HG03439 (cell line): ENCODE results near the gene SYNGAP1.
"Not testable (repeated sequence)": the region's sequence is repeated elsewhere in the genome, so short reads cannot be mapped to it uniquely, and the experiment has no call there.

Source experiments
- ATAC-seq: cut with Tn5 transposase; IDR thresholded peaks from one replicate; pipeline ENCODE4 v1.9.1; 2021; ENCODE audit warnings: mild to moderate bottlenecking, moderate library complexity; ENCODE audit not compliant: unreplicated experiment

SYNGAP1 gene

DNA sequence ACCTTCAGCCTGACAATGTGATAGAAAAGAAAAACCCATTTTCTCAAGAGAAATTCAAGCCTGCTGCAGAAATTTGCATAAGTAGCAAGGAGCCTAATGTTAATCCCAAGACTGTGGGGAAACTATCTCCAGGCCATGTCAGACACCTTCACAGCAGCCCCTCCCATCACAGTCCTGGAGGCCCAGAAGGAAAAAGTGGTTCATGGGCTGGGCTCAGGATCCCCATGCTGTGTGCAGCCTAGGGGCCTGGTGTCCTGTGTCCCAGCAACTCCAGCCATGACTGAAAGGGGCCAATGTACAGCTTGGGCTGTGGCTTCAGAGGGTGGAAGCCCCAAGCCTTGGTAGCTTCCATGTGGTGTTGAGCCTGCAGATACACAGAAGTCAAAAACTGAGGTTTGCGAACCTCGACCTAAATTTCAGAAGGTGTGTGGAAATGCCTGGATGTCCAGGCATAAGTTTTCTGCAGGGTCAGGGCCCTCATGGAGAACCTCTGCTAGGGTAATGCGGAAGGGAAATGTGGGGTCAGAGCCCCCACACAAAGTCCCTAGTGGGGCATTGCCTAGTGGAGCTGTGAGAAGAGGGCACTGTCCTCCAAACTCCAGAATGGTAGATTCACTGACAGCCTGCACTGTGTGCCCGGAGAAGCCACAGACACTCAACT is 46.3 kb downstream of the SYNGAP1 start:
- ATAC-seq: no peak

DNA sequence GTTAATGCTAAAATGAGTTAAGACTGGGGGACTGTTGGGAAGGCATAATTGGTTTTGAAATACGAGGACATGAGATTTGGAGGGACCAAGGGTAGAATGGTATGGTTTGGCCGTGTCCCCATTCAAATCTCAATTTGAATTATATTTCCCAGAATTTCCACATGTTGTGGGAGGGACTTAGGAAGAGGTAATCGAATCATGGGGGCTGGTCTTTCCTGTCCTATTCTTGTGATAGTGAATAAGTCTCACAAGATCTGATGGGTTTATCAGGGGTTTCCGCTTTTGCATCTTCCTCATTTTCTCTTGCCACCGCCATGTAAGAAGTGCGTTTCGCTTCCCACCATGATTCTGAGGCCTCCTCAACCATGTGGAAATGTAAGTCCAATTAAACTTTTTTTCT is 47.2 kb downstream of the SYNGAP1 start:
- ATAC-seq: no peak

DNA sequence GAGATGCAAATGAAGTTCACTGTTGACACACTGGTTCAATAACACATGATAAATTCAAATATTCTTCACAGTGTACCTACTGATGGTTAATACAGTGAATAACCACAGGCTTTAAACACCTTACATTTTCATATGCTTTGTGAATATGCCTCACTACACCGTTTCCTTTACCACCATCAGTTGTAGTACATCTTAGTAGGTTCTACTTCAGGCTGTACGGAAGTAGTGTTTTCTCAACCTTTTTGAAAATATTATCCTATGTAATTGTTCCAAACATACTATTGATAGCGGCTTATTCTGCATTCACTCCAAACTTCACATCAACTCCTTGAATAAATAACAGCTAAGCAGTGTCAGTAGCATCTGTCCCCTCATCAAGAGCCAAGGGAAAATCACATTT is 49.8 kb downstream of the SYNGAP1 start:
- no peak for ATAC-seq

DNA sequence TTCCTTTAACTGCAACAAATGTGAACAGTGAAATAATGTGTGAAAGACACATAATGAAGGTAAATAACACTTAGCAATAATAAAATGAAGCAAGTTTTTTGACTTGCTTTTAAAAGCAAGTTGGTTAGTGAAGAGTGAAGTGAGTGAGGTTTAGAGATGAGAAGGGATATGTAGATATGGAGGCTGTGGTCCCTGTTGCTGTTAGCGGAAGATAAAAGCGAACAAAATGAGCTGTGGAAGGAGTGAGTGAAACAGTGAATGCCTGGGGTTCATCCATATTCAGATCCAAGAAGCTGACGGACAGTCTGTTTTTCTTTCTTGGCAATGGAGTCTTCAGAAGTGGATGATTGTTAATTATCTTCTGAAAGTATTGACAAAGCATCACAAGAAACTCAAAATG is 58.0 kb downstream of the SYNGAP1 start:
- ATAC-seq: no peak

DNA sequence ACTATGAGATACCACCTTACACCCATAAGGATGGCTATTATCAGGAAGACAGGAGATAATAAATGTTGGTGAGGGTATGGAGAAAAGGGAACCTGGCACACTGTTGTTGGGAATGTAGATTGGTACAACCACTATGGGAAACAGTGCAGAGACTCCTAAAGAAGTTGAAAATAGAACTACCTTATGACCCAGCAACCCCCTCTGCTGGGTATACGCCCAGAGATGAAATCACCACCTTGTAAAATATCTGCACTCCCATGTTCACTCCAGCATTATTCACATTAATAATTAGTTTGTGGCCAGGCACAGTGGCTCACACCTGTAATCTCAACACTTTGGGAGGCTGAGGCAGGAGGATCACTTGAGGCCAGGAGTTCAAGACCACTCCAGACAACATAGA is 61.3 kb downstream of the SYNGAP1 start:
- no peak for ATAC-seq

DNA sequence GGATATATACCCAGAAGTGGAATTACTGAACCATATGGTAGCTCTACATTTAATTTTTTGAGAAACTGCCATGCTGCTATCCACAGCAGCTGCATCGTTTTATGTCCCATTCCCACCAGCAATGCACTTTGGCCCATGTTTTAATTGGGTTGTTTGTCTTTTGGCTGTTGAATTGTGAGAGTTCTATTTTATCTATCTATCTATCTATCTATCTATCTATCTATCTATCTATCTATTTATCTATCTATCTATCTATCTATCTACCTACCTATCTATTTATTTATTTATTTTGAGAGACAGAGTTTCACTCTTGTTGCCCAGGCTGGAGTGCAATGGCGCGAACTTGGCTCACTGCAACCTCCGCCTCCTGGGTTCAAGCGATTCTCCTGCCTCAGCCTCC is 62.8 kb downstream of the SYNGAP1 start:
- ATAC-seq: not testable (repeated sequence)

DNA sequence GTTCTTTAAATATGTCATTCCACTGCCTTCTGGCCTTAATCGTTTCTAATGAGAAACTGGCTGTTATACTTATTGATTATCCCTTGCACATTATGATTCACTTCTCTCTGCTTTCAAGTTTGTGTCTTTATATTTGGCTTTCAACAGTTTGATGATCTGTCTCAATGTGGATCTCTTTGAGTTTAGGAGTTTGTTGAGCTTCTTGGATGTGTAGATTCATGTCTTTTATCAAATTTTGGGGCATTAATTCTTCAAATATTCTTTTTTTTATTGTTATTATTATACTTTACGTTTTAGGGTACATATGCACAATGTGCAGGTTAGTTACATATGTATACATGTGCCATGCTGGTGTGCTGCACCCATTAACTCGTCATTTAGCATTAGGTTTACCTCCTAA is 63.8 kb downstream of the SYNGAP1 start:
- ATAC-seq: no peak

DNA sequence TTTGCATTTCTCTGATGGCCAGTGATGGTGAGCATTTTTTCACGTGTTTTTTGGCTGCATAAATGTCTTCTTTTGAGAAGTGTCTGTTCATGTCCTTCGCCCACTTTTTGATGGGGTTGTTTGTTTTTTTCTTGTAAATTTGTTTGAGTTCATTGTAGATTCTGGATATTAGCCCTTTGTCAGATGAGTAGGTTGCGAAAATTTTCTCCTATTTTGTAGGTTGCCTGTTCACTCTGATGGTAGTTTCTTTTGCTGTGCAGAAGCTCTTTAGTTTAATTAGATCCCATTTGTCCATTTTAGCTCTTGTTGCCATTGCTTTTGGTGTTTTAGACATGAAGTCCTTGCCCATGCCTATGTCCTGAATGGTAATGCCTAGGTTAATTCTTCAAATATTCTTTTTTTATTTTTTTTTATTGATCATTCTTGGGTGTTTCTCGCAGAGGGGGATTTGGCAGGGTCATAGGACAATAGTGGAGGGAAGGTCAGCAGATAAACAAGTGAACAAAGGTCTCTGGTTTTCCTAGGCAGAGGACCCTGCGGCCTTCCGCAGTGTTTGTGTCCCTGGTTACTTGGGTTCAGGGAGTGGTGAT is 64.9 kb downstream of the SYNGAP1 start:
- ATAC-seq: not testable (repeated sequence)

DNA sequence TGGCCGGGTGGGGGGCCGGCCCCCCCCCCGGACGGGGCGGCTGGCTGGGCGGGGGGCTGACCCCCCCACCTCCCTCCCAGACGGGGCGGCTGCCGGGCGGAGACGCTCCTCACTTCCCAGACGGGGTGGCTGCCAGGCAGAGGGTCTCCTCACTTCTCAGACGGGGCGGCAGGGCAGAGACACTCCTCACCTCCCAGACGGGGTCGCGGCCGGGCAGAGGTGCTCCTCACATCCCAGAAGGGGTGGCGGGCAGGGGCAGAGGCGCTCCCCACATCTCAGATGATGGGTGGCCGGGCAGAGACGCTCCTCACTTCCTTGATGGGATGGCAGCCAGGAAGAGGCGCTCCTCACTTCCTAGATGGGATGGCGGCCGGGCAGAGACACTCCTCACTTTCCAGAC is 65.8 kb downstream of the SYNGAP1 start:
- not testable (repeated sequence) for ATAC-seq

DNA sequence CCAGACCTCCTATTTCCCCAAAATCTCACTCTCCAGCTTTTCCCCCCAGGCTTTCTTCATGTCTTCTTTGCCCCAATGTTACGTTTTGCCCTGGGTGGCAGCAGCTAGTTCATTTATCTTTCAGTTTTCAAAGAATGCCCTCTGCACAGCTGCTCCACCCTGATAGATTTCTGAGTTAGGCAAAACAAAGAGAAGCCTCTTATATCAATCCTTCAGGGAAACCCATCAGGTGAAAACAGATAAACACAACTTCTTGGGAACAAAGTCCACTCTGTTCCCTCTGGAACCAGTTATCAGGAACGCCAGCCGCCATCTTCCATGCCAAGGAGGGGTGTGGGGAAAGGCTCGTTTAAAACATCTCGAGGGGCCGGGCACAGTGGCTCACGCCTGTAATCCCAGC is 68.5 kb downstream of the SYNGAP1 start:
- ATAC-seq: no peak

DNA sequence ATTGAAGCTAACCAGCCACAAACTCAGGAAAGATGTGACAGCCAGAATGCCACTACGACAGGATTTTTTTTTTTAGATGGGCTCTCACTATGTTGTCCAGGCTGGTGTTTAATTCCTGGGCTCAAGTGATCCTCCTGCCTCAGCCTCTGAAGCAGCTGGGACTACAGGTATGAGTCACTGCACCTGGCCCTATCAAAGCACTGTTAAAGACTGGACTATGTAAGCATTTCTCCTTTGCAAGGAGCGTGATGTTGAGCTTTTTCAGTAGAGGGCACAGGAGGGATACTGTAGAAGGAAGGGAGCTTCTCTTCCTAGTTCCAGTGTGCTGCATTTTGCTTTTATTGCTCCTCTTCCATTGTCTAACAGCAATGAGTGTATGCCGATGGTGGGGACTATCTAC is 70.3 kb downstream of the SYNGAP1 start:
- no peak for ATAC-seq

DNA sequence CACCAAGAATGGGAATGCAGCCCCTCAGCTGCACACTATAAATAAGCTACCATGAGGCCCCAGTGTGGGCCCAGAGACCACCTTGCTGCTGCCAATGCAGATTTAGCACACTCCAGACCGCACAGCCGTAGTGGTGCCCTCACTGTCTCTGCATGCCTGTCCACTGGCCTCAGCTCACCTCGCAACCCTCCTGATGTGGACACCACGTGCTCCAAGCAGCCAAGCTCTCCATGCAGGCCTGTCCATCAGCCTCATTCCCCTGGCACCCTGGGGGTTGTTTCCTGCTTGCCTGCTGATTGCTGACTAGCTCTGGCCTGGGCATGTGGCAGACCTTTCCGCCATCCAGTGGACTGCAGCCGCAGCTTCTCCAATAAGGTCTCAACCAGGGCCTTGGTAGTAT is 70.8 kb downstream of the SYNGAP1 start:
- no peak for ATAC-seq

DNA sequence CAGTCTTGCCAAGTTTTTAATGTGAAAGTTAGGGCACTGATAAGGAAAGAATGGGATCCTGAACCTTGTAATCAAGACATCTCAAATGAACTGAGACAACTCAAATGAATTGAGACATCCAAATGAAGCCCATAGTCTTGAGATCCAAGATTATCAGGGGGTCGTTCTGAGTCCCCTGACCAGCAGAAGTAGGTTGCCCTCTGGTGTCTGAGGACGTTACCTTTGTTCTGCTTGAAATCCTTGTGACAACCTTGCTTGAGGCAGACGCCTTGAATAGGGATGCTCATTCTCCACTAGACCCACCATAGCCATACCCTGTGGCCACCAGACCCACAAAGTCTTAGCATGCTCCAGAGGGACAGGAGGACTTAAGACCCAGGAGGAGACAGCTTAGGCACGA is 72.2 kb downstream of the SYNGAP1 start:
- ATAC-seq: no peak

DNA sequence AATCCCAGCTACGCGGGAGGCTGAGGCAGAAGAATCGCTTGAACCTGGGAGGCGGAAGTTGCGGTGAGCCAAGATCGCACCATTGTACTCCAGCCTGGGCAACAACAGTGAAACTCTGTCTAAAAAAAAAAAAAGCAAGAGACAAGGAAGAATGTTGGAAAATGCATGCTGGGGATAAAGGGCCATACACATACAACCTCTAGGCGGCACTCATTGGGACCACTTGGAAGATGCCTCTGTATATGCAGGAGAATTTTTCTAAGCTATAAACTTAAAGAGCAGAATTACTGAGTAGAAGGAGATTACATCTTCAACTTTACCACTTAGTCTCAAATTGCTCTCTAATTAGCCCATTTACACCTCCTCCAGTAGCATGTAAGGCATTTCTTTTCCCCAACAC is 77.3 kb downstream of the SYNGAP1 start:
- no peak for ATAC-seq

DNA sequence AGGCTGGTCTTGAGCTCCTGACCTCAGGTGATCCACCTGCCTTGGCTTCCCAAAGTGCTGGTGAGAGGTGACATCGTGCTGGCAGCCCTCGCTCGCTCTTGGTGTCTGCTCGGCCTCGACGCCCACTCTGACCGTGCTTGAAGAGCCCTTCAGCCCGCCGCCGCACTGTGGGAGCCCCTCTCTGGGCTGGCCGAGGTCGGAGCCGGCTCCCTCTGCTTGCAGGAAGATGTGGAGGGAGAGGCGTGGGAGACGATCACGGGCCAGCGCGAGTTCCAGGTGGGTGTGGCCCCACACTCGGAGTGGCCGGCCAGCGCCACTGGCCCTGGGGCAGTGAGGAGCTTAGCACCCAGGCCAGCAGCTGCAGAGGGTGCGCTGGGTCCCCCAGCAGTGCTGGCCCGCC is 82.6 kb downstream of the SYNGAP1 start:
- ATAC-seq: no peak

DNA sequence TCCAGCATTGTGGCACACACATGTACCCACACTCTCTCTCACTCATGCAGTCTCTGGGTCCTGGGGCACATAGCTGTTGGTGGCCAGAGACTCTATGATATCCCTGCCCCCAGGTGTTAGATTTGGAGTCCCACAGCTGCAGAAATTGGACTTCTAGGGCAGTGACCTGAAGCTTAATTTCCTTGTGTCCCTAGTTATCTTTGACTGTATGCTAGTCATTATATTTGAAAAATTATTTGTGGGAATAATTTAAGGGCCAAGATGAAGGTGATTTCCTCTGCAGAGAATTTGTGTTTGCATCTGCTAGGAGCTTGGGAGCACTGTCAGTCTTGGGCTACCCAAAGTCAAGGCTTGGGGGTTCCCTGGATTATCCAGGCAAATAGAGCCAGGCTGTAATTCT is 84.6 kb downstream of the SYNGAP1 start:
- ATAC-seq: no peak
